SK-N-SH treated with all-trans-retinoic acid at 6 μM for 48 hours (cell line): ENCODE measurements around the gene NUDT16.

Source experiments
- ATAC-seq: fragments of 200-7000 bp; cut with Tn5 transposase; 3 replicates; pipeline ENCODE4 v1.9.1; 2020; ENCODE audit warnings: mild to moderate bottlenecking, moderate library complexity
- ARNTL ChIP-seq: fragments of 450-650 bp; formaldehyde crosslinking; IDR thresholded peaks from 2 replicates; pipeline ENCODE4 v1.5.0; 2020; ENCODE audit warnings: low read depth, mild to moderate bottlenecking, moderate library complexity, borderline replicate concordance
- CREB5 ChIP-seq: fragments of 250-450 bp; sonication (Bioruptor Pico); IDR thresholded peaks from 2 replicates; pipeline ENCODE4 v1.5.1; 2020; ENCODE audit warnings: low read depth, mild to moderate bottlenecking, moderate library complexity
- CSDC2 ChIP-seq: fragments of 250-450 bp; sonication (Bioruptor Pico); IDR thresholded peaks from 2 replicates; pipeline ENCODE4 v1.5.0; 2020; ENCODE audit warnings: mild to moderate bottlenecking, moderate library complexity
- CSRNP3 ChIP-seq: fragments of 250-450 bp; sonication (Bioruptor Pico); IDR thresholded peaks from 2 replicates; pipeline ENCODE4 v1.5.1; 2021; ENCODE audit warnings: mild to moderate bottlenecking, moderate library complexity
- ESRRG ChIP-seq: fragments of 250-450 bp; sonication (Bioruptor Pico); IDR thresholded peaks from 2 replicates; pipeline ENCODE4 v1.6.1; 2021; ENCODE audit warnings: mild to moderate bottlenecking
- GLIS3 ChIP-seq: fragments of 250-450 bp; sonication (Bioruptor Pico); IDR thresholded peaks from 2 replicates; pipeline ENCODE4 v1.5.0; 2020; ENCODE audit warnings: mild to moderate bottlenecking, moderate library complexity
- ISL1 ChIP-seq: fragments of 250-450 bp; sonication (Bioruptor Pico); IDR thresholded peaks from 2 replicates; pipeline ENCODE4 v2.1.2; 2022; ENCODE audit warnings: mild to moderate bottlenecking, moderate library complexity
- OSR1 ChIP-seq: fragments of 250-450 bp; sonication (Bioruptor Pico); IDR thresholded peaks from 2 replicates; pipeline ENCODE4 v1.8.0; 2022; ENCODE audit warnings: moderate library complexity, mild to moderate bottlenecking, inconsistent platforms
- PATZ1 ChIP-seq: fragments of 250-450 bp; sonication (Bioruptor Pico); IDR thresholded peaks from 2 replicates; pipeline ENCODE4 v1.8.0; 2020; ENCODE audit warnings: mild to moderate bottlenecking, moderate library complexity, borderline replicate concordance
- POU6F1 ChIP-seq: fragments of 250-450 bp; sonication (Bioruptor Pico); IDR thresholded peaks from 2 replicates; pipeline ENCODE4 v1.8.0; 2021; ENCODE audit warnings: low read depth, mild to moderate bottlenecking, moderate library complexity, borderline replicate concordance
- PPARA ChIP-seq: fragments of 250-450 bp; sonication (Bioruptor Pico); IDR thresholded peaks from 2 replicates; pipeline ENCODE4 v1.5.0; 2020; ENCODE audit warnings: mild to moderate bottlenecking, borderline replicate concordance
- SNAI2 ChIP-seq: fragments of 250-450 bp; sonication (Bioruptor Pico); IDR thresholded peaks from 2 replicates; pipeline ENCODE4 v1.5.0; 2020; ENCODE audit warnings: mild to moderate bottlenecking, moderate library complexity
- TCF4 ChIP-seq: fragments of 250-450 bp; sonication (Bioruptor Pico); IDR thresholded peaks from 2 replicates; pipeline ENCODE4 v1.8.0; 2021; ENCODE audit warnings: mild to moderate bottlenecking, moderate library complexity, borderline replicate concordance
- TOX ChIP-seq: fragments of 250-450 bp; sonication (Bioruptor Pico); IDR thresholded peaks from 2 replicates; pipeline ENCODE4 v1.8.0; 2021; ENCODE audit warnings: mild to moderate bottlenecking, moderate library complexity, borderline replicate concordance
- TSHZ2 ChIP-seq: fragments of 250-450 bp; sonication (Bioruptor Pico); IDR thresholded peaks from 2 replicates; pipeline ENCODE4 v1.5.0; 2020; ENCODE audit warnings: mild to moderate bottlenecking, moderate library complexity
- ZC3H10 ChIP-seq: fragments of 250-450 bp; sonication (Bioruptor Pico); IDR thresholded peaks from 2 replicates; pipeline ENCODE4 v1.5.1; 2021; ENCODE audit warnings: mild to moderate bottlenecking, moderate library complexity
- ZFP3 ChIP-seq: fragments of 250-450 bp; sonication (Bioruptor Pico); IDR thresholded peaks from 2 replicates; pipeline ENCODE4 v1.5.0; 2020; ENCODE audit warnings: mild to moderate bottlenecking, moderate library complexity
- ZFP30 ChIP-seq: fragments of 450-650 bp; formaldehyde crosslinking; IDR thresholded peaks from 2 replicates; pipeline ENCODE4 v1.5.0; 2022; ENCODE audit warnings: mild to moderate bottlenecking, moderate library complexity
- ZNF70 ChIP-seq: fragments of 450-650 bp; formaldehyde crosslinking; IDR thresholded peaks from 2 replicates; pipeline ENCODE4 v1.5.0; 2020; ENCODE audit warnings: mild to moderate bottlenecking, moderate library complexity
- ZNF8 ChIP-seq: fragments of 450-650 bp; formaldehyde crosslinking; IDR thresholded peaks from 2 replicates; pipeline ENCODE4 v1.5.0; 2020; ENCODE audit warnings: mild to moderate bottlenecking, moderate library complexity

The NUDT16 gene

GRCh38 chr3:131381445-131382291 lies at the start of gene NUDT16:
TSS of gene NUDT16 (plus strand) at chr3:131381774. CDS start at chr3:131381805, 31 bp downstream.
- TF ChIP-seq ESRRG (CRISPR knock-in tag) (0 out of 2 replicates have a peak, but pooled peaks have one; percentile 38), GLIS3 (CRISPR knock-in tag) (no peak), ZFP3 (CRISPR knock-in tag) (peak; percentile 55; the same call in 1 of the 2 replicates), ZC3H10 (CRISPR knock-in tag) (no peak), TSHZ2 (CRISPR knock-in tag) (0 out of 2 replicates have a peak, but pooled peaks have one; percentile 14), TOX (CRISPR knock-in tag) (no peak), POU6F1 (CRISPR knock-in tag) (no peak)
- peak; percentile 99 for ATAC-seq

GRCh38 chr3:131338948-131339640 lies 42.5 kb upstream of the NUDT16 start:
- TF ChIP-seq CREB5 (CRISPR knock-in tag) = no peak
- TF ChIP-seq ZNF70 = no peak
- no peak for TF ChIP-seq PPARA
- TF ChIP-seq ZNF8 = no peak
- no peak for TF ChIP-seq TCF4 (CRISPR knock-in tag)
- TF ChIP-seq TOX (CRISPR knock-in tag) = no peak
- no peak for TF ChIP-seq PATZ1
- no peak for TF ChIP-seq ARNTL (CRISPR knock-in tag)
- TF ChIP-seq ZC3H10 (CRISPR knock-in tag) = no peak
- TF ChIP-seq ZFP30 = no peak
- no peak for TF ChIP-seq POU6F1 (CRISPR knock-in tag)
- TF ChIP-seq ISL1 (CRISPR knock-in tag) = no peak
- no peak for TF ChIP-seq OSR1
- no peak for ATAC-seq

GRCh38 chr3:131341761-131342160 lies 39.8 kb upstream of the NUDT16 start:
- no peak for ATAC-seq

More at GRCh38 chr3:131341761-131342160, 39.8 kb upstream of the NUDT16 start:
- TF ChIP-seq SNAI2 (CRISPR knock-in tag) (no peak), OSR1 (no peak), CSRNP3 (CRISPR knock-in tag) (no peak), CSDC2 (CRISPR knock-in tag) (no peak), PATZ1 (no peak)
